AG04449 (cell line): ENCODE measurements around the gene CLCN5.

Experiments used
- CTCF ChIA-PET: fragments of 350-600 bp; formaldehyde crosslinking; extraction: SDS; loops from one replicate; lab custom pipeline; 2021; ENCODE audit warnings: antibody characterized with exemption; lab: Yijun Ruan, JAX
- POLR2A ChIA-PET: fragments of 400-600, 350-600 bp; formaldehyde crosslinking; extraction: SDS; loops from one replicate; lab custom pipeline; 2020; ENCODE audit warnings: antibody characterized with exemption, inconsistent platforms; lab: Yijun Ruan, JAX
- DNase-seq: peaks from one replicate; pipeline ENCODE4 v3.0.0-alpha.2; 2010; ENCODE audit warnings: low read depth, low spot score
- H3K4me3 ChIP-seq: 2 replicates; pipeline ENCODE4 v1.5.1; 2011; ENCODE audit warnings: low read depth, mild to moderate bottlenecking, control low read depth, low read length
- CTCF ChIP-seq: IDR thresholded peaks from one replicate; pipeline ENCODE4 v1.5.1; 2011; ENCODE audit warnings: mild to moderate bottlenecking, moderate library complexity, low read length, control low read depth, inconsistent platforms; ENCODE audit not compliant: insufficient read depth; ENCODE audit errors: missing control alignments

The CLCN5 gene

DNA sequence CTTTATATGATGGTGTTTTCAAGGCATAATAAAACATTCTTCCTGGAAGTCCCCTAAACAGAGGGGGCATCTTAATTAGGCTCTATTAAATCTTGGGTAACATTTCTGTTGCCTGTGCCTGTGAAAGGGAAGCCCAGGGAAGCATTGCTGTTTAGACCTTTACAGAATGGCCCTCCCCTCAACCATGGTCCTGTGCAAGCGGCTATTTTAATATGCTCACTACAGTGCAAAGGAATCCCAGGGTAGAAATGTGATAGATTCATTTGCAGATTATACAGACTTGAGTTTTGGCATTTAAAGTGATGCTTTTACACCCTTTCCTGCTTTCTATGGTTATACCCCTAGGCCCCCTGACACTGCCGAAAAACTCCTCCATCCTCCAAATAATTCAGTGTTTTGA, 65.3 kb downstream of the CLCN5 start:
- CTCF ChIA-PET: no interaction called here
- DNase-seq: no peak
- no peak for TF ChIP-seq CTCF
- H3K4me3 ChIP-seq: no peak overlapping the region
- POLR2A ChIA-PET: no interaction called here

DNA sequence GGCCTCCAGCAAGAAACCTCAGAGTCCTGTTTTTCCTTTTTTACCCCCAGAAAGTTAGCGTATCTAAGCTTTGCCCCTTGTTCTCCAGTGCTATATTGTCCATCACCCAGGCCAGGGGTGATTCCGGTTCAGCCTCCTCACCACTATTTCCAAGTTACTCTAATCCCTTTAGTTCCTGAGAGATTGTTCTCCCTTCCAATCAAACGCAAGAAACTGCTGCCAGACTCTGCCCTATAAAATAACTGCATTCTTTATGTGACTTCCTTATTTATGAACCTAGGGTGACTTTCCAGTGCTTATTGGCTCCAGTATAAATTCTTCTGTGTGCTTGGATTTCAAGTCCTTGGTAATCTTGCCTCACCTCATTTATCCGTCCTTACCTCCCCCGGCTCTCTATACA, 65.7 kb downstream of the CLCN5 start:
- no peak for DNase-seq
- ChIA-PET POLR2A (no interaction called here), CTCF (no interaction called here)
- no peak for TF ChIP-seq CTCF
- no peak overlapping the region for H3K4me3 ChIP-seq

DNA sequence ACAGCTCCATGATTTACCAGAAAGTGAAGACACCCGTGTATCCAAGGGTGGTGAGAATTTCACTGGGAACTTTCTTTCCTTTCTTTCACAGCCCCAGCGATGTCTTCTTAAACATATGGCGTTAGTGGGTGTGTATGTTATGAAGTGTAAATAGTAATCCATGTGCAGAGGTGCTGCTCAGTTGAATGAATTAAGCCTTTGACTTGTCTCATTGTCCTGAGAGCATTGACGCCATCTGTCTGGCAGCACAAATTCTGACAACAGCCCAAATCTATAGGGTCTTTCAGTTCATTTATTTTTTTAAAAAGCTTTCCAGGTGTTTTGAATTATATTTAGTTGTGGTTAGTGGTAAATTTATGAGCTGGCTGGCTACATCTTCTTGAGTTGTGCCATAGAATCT, 69.4 kb downstream of the CLCN5 start:
- CTCF ChIA-PET: no interaction called here
- POLR2A ChIA-PET: no interaction called here
- H3K4me3 ChIP-seq: no peak overlapping the region
- DNase-seq: no peak
- TF ChIP-seq CTCF: no peak

DNA sequence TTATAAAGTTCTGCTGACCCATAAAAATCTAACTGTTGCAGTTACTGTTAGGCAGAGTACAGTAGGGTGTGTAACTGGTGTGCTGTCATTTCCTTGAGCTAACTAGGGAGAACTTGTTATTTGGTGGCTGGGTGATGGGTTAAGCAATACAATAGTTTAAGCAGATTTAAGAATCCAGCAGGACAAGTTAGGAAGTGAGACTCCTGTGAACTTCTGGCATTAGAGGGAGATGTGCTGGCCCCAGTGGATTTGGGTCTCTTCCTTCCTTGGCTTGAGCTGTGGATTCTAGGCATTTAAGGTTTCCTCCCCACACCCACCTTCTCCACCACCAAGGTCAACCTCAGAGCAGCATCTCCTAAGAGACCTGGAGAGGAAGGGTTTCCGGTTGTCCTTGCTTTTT, 70.5 kb downstream of the CLCN5 start:
- no peak overlapping the region for H3K4me3 ChIP-seq
- no peak for DNase-seq
- POLR2A ChIA-PET: no interaction called here
- TF ChIP-seq CTCF: no peak
- CTCF ChIA-PET: no interaction called here

- ChIA-PET POLR2A (no interaction called here), CTCF (no interaction called here)
- no peak for DNase-seq
- no peak for TF ChIP-seq CTCF
- no peak overlapping the region for H3K4me3 ChIP-seq
Observed at GRCh38 chrX:49993661-49994060, 71.3 kb downstream of the CLCN5 start.

- H3K4me3 ChIP-seq: no peak overlapping the region
- no peak for TF ChIP-seq CTCF
- DNase-seq: peak; percentile 37
- ChIA-PET POLR2A (interaction anchor here (0.7 kb wide), 1 partner anchor 73 kb away, joined by 3 read pairs; the partner anchor contains the start of gene CLCN5), CTCF (no interaction called here)
Observed at GRCh38 chrX:49995107-49995731, 72.8 kb downstream of the CLCN5 start.
